NCI-H526 (cell line): ENCODE data around the gene CDK5RAP3.
A peak's percentile ranks its signal among the peaks of the same experiment; 100 is the strongest.

ENCODE experiments used
- DNase-seq, 2 experiments: peaks; one replicate each; lab custom pipeline; 2025; lab: John Stamatoyannopoulos, UW

The CDK5RAP3 gene

GRCh38 chr17:48024149-48025039 is 53.5 kb downstream of the CDK5RAP3 start:
- peak; percentile 45 to 74 for DNase-seq

- DNase-seq = peak; percentile 94 to 98
Measured at GRCh38 chr17:48025040-48025903, 54.4 kb downstream of the CDK5RAP3 start.

- no peak for DNase-seq
Measured at GRCh38 chr17:48025904-48026501, 55.1 kb downstream of the CDK5RAP3 start.

- DNase-seq = peak; percentile 88 to 97
Measured at GRCh38 chr17:48026502-48027321, 55.8 kb downstream of the CDK5RAP3 start.

- DNase-seq = no peak
Measured at GRCh38 chr17:48027322-48027981, 56.5 kb downstream of the CDK5RAP3 start.

GRCh38 chr17:48028736-48029135 is 57.8 kb downstream of the CDK5RAP3 start:
- DNase-seq = no peak

- DNase-seq = no peak
Measured at GRCh38 chr17:48030531-48030930, 59.6 kb downstream of the CDK5RAP3 start.
